Muscle of leg (tissue), 11 donors: Measurements from ENCODE around the gene C17orf50. TPM values are rescaled to one million over a fixed set of nuclear protein-coding genes. Genes with fewer than 3 reads are reported as not detected.

Experiments used
- DNase-seq: peaks from one replicate; pipeline ENCODE4 v3.0.0; 2013
- H3K27ac ChIP-seq: one replicate; pipeline ENCODE4 v1.5.1; 2013; ENCODE audit warnings: mild to moderate bottlenecking, low read length, control low read depth
- H3K27me3 ChIP-seq: one replicate; pipeline ENCODE4 v1.6.1; 2013; ENCODE audit warnings: low read length; ENCODE audit not compliant: control insufficient read depth, insufficient read depth
- H3K36me3 ChIP-seq: one replicate; pipeline ENCODE4 v1.6.1; 2013; ENCODE audit warnings: low read length; ENCODE audit not compliant: control insufficient read depth, insufficient read depth
- H3K4me1 ChIP-seq: one replicate; pipeline ENCODE4 v1.6.1; 2013; ENCODE audit warnings: low read length; ENCODE audit not compliant: control insufficient read depth, insufficient read depth
- H3K4me3 ChIP-seq: one replicate; pipeline ENCODE4 v1.5.1; 2013; ENCODE audit warnings: low read length, control low read depth
- H3K9me3 ChIP-seq: replicated peaks from 2 replicates; pipeline ENCODE4 v1.6.1; 2013; ENCODE audit warnings: low read depth, low read length; ENCODE audit not compliant: control insufficient read depth
- WGBS: methylation state at CpG from one replicate; pipeline ENCODE4 v1.1.5; 2013; ENCODE audit warnings: missing lambda C conversion rate; ENCODE audit not compliant: insufficient coverage; 5-methylcytosine and 5-hydroxymethylcytosine counted together
- polyA plus RNA-seq, 8 donors: library from polyadenylated mRNA; unstranded; fragments of 120-200 nt; gene quantifications; one replicate each; pipeline versions ENCODE4 v1.2.1 to v1.2.3, GENCODE V29; 2013; ENCODE audit warnings: inconsistent platforms in 1 of 8, low replicate concordance in 1 of 8; ENCODE audit not compliant: insufficient read length in 8 of 8, insufficient read depth in 1 of 8
- total RNA-seq: library from RNA; stranded (reverse); fragments of 120-200 nt; gene quantifications from one replicate; pipeline ENCODE4 v1.2.4, GENCODE V29; 2013

Gene C17orf50
- total and polyA plus RNA-seq, 9 donors = not detected

DNA sequence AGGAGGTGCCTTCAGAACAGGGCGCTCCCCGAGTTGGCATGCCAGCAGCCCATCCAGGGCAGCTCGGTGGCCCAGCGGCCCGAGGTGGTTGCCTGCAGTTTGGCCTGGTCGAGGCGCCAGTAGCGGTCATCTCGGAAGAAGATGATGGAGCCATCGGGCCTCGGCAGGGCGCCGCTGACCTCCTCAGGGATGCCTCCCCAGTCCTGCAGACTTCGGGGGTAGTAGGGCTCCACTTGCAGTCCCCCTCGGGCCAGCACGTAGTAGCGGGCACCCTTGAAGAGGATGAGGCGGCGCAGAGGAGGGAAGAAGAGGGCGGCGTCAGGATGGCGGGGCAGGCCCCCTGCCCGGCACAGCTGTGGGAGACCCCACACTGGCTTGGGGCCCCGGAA, 5.8 kb downstream of the C17orf50 start:
- Histone ChIP-seq H3K4me1 (peaks cover 25% of the 10 kb centered on the region), H3K36me3 (no peaks in the 10 kb centered on the region), H3K9me3 (no peaks in the 10 kb centered on the region), H3K27ac (no peak overlapping the region), H3K27me3 (no peaks in the 10 kb centered on the region), H3K4me3 (no peak overlapping the region)
- WGBS = 93% methylated on average over 18 of the region's 24 CpGs
- DNase-seq = no peak

DNA sequence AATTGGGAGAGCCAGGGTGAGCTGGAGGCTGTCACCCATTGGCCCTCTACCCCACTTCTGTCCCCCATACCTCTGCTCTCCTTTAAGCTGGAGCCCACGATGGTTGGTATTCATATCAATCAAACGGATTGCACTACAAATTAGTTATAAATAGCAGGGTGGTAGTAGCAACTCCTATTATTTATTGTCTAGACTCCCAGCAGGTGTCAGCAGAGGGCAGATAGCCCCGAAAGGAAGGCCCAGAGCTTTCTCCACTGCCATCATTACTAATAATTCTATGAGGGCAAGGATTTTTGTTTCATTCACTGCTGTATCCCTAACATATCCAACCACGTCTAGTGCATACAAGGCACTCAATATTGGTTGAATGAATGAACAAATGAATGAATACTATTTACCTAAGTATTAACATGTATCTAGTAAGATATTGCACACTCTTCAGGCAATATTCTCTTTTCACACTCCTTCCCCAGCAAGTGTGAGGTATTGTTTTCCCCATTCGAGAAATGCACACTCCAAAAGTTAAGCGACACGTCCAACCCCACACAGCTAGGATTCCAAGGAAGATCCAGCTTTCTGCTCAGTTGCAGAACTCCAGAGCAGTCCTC, 6.3 kb downstream of the C17orf50 start:
- WGBS = 40% methylated on average over 2 of the region's 7 CpGs
- H3K27ac ChIP-seq = no peak overlapping the region
- peaks cover 25% of the 10 kb centered on the region for H3K4me1 ChIP-seq
- H3K9me3 ChIP-seq = no peaks in the 10 kb centered on the region
- H3K36me3 ChIP-seq = no peaks in the 10 kb centered on the region
- DNase-seq = peak; percentile 40
- H3K27me3 ChIP-seq = no peaks in the 10 kb centered on the region
- no peak overlapping the region for H3K4me3 ChIP-seq

DNA sequence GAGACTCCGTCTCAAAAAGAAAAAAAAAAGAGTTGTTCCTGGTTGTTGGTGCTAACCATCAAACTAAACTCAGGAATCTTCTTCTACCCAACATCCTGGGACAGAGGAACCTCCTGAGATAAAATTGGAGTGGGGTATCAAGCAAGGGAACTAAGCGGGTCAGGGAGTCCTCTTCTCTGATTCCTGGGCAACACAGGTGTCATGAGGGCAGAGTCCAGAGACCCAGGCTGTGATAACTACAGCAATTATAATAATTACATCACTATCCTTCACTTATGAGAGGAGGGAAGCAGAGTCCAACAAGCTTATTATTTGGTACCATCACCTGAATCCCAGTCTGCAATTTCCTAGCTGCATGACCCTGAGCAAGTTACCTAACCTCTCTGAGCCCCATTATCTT, 8.1 kb downstream of the C17orf50 start:
- no peak overlapping the region for H3K27ac ChIP-seq
- no peaks in the 10 kb centered on the region for H3K36me3 ChIP-seq
- H3K9me3 ChIP-seq = no peaks in the 10 kb centered on the region
- no peak for DNase-seq
- no peak overlapping the region for H3K4me3 ChIP-seq
- no CpG with 5 or more reads among the region's 2 CpGs for WGBS
- no peaks in the 10 kb centered on the region for H3K27me3 ChIP-seq
- H3K4me1 ChIP-seq = peaks cover 34% of the 10 kb centered on the region

DNA sequence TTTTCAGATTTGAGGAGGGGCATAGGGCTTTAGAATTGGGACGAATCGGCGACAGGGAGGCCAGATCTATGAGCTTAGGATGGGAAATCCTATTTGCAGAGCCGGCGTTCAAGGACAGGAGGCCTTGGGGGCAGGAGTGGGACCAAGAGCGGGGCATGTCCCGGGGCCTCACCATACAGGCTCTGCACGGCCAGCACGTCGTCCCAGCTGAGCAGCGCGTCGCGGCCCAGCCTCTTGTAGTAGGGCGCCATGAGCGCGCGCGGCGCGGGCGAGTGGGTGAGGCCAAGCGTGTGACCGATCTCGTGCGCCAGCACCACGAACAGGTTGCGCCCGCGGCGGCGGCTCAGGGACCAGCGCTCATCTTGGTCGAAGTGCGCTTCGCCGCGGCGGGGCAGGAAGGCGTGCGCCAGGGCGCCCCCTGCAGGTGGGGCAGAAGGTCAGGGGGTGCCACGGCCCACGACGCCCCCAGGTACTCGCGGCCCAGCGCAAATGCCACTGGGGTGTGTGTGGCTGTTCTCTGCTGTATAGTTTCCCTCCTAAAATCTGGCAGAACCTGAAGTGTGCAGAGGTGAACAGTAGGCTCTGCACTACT, 9.3 kb downstream of the C17orf50 start:
- H3K36me3 ChIP-seq = no peaks in the 10 kb centered on the region
- H3K4me3 ChIP-seq = no peak overlapping the region
- peaks cover 38% of the 10 kb centered on the region for H3K4me1 ChIP-seq
- H3K27me3 ChIP-seq = no peaks in the 10 kb centered on the region
- DNase-seq = no peak
- H3K9me3 ChIP-seq = no peaks in the 10 kb centered on the region
- 91% methylated on average over 44 of the region's 48 CpGs for WGBS
- no peak overlapping the region for H3K27ac ChIP-seq

DNA sequence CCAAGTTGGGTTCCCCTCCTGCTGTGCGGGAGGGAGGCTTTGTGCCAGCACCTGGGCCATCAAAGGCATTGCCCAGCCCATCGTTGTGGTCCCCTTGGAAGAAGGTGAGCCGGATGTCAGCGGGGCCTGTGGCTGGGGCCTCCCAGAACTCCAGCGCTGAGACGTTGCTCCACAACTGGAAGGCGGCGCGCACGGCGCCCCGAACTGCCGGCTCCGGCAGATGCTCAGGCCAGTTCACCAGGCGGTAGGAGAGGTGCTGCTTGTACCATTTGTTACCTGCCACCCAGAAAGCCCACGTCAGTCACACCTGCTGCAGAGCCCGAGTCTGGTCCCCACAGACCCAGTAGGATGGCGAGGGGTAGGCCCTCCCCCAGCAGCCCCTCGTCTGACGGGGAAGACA, 12.4 kb downstream of the C17orf50 start:
- no peak for DNase-seq
- Histone ChIP-seq H3K27me3 (no peaks in the 10 kb centered on the region), H3K4me3 (no peak overlapping the region), H3K27ac (peak overlapping the region; percentile 55), H3K9me3 (no peaks in the 10 kb centered on the region), H3K36me3 (no peaks in the 10 kb centered on the region), H3K4me1 (peaks cover 25% of the 10 kb centered on the region)
- WGBS = 79% methylated on average over 19 of the region's 20 CpGs

DNA sequence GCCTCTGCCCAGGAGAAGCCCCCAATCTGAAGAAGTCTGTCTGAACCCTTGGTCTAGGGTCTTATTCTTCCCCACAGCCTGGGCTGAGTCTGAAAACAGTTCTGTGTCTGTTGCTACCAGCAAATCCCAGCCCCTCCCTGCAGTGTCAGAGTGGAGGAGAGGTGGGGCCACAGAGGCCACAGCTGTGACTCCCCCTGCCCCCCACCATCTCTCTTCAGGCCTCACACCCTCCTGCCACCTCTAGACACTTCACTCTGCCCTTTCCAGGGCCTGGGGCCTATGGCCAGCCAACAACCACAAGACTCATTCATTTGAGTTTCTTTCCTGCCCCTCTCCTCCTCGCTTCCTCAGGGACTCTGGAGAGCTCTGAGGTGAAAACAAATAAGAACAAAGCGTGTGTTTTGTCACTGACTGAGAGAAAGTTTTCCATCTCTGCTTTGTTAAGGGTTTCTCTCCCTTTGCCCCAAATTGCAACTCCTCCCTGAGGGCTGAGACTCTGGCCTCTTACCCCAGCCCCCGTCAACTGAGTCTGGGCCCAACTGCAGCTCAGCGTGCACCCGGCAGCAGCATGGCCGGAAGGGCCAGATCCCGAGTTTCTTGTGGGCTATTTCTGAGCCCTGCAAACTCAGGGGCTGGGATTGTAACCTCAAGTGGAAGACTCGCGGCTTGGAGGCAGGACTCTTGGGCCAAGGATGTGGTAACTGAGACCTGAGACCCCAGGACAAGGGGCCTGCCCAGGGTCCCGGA, 13.2 kb downstream of the C17orf50 start:
- DNase-seq = peak; percentile 40
- Histone ChIP-seq H3K36me3 (no peaks in the 10 kb centered on the region), H3K4me3 (no peak overlapping the region), H3K9me3 (no peaks in the 10 kb centered on the region), H3K27ac (peak overlapping the region; percentile 55), H3K27me3 (peaks cover under 1% of the 10 kb centered on the region), H3K4me1 (peaks cover 25% of the 10 kb centered on the region)
- whole genome bisulfite sequencing = 26% methylated on average over 8 of the region's 10 CpGs

DNA sequence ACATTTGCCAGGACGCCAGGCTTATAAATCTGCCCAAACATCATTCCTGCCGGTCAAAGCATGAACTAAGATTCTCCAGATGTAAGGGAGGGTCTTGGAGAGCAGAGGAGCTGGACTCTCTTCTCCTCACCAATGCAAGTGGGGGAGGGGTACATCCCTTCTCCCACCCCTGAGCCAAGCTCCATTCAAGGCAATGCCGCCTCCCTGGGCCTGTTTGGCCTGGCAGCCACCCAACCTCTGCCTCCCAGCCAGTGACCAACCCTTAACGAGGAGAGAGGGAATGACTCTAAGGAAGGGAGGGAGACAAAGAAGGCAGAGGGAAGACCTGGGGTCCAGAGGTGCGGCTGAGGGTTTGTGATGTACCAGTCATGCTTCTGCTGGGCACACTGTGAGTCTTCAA, 13.8 kb downstream of the C17orf50 start:
- Histone ChIP-seq H3K4me3 (no peak overlapping the region), H3K9me3 (no peaks in the 10 kb centered on the region), H3K4me1 (peaks cover 25% of the 10 kb centered on the region), H3K27me3 (peaks cover 3% of the 10 kb centered on the region), H3K36me3 (no peaks in the 10 kb centered on the region), H3K27ac (peak overlapping the region; percentile 55)
- no CpG with 5 or more reads among the region's 5 CpGs for WGBS
- DNase-seq = peak; percentile 44

DNA sequence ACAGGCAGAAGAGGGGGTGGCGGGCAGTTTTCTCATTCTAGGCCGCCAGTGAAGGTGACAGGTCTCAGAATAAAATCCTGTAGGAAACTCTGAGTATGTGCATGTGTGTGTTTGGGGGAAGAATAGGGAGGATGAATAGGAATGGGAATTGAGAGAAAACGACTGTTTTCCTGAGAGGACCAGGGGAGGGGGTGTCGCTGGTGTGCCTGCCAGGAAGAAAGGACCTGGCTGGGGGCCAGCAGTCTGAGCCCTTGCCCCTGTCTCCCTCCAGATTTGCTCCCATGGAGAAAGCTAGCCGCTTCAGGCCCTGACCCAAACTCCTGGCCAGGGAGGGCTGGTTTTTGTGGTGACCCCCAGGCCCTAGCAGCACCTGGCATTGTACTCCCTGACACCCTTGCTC, 14.4 kb downstream of the C17orf50 start:
- Histone ChIP-seq H3K4me3 (no peak overlapping the region), H3K27me3 (peaks cover 3% of the 10 kb centered on the region), H3K36me3 (no peaks in the 10 kb centered on the region), H3K9me3 (no peaks in the 10 kb centered on the region), H3K4me1 (peaks cover 25% of the 10 kb centered on the region), H3K27ac (no peak overlapping the region)
- no peak for DNase-seq
- WGBS = 47% methylated on average over 4 of the region's 5 CpGs

DNA sequence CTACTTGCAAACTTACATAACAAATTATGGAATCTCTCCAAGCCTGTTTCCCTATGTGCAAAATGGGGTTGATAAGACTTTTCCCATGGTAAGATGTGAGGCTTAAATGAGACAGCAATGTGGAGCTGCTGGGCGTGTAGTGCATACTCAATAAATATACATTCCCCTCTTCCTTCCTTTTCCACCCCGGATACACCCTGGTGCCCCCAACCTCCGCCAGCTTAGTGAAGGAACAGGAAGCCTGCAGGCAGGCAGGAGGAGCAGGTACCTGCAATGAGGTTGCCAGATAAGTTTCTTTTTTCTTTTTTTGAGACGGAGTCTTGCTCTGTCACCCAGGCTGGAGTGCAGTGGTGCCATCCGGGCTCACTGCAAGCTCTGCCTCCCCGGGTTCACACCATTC, 14.9 kb downstream of the C17orf50 start:
- Histone ChIP-seq H3K9me3 (no peaks in the 10 kb centered on the region), H3K27ac (no peak overlapping the region), H3K4me3 (no peak overlapping the region), H3K36me3 (no peaks in the 10 kb centered on the region), H3K4me1 (peaks cover 25% of the 10 kb centered on the region), H3K27me3 (peaks cover 3% of the 10 kb centered on the region)
- 73% methylated on average over 3 of the region's 6 CpGs for WGBS
- no peak for DNase-seq

DNA sequence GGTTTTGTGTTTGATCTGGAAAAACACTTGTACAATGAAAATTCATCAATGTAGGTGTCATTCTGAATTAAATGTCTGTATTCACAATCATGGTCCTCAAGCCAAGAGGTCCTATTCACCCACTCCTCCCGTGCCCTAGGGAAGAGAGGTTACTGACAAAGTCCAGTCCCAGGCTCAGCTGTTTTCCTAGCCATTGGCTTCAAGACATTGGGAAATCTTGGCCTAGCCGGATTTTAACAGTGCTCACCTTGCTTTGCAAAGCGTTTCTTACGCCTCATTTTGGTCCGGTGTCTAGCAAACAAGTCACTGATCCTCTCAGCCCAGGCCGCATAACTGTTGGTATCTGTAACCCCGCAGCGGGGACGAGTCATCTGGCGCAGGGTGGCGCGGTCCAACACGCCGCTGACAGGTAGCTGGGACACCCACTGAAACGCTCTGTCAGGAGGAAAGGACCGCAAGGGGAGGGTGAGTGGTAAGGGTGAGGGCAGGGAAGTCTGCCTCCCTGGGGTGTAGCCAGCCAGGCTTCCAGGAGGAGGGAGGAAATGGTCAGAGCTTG, 18.0 kb downstream of the C17orf50 start:
- Histone ChIP-seq H3K36me3 (no peaks in the 10 kb centered on the region), H3K27me3 (peaks cover 3% of the 10 kb centered on the region), H3K4me3 (no peak overlapping the region), H3K27ac (no peak overlapping the region), H3K9me3 (no peaks in the 10 kb centered on the region), H3K4me1 (peaks cover 22% of the 10 kb centered on the region)
- WGBS = 81% methylated on average over 12 of the region's 16 CpGs
- no peak for DNase-seq
